ENCODE data around the gene ASXL3.

Gene ASXL3

DNA sequence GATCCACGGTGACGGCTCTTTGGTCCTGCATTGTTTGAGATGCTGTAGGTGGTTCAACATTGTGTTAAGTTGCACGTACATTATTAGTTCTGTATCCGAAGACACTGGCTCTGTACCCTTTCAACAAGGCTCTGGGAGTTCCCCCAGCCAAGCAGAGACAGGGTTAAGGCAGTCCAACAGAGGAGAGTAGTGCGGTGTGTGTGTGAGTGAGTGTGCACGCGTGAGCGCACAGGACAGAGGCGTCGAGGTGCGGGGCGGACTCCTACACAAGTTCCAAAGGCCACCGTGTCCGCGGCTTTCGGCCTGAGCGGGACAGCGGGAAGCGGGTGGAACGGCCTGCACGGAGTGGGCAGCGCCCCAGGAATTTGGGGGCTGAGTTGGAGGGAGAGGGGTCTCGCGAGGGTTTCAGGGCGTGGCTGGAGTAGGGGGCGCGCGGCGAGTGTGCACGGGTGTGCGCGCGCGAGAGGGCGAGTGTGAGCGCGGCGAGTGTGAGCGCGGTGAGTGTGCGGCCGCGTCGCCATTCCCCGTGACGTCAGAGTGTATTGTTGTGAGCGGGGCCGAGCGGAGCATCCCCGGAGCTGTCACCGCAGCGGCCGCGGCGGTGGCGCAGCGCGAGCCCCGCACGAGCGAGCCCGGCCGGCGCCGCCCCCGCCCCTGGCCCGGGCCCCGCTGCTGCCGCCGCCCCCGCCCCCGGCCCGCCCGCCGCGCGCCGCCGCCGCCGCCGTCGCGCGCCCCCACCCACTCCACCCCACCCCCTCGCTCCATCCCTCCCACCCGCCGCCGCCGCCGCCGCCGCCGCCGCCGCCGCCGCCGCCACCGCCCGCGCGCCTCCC, at the start of gene ASXL3:
TSS of gene ASXL3 (plus strand) at position 535 of the 833 bp plus-strand sequence. CDS start 413 bp downstream, outside the sequence.
- no peak for DNase-seq

DNA sequence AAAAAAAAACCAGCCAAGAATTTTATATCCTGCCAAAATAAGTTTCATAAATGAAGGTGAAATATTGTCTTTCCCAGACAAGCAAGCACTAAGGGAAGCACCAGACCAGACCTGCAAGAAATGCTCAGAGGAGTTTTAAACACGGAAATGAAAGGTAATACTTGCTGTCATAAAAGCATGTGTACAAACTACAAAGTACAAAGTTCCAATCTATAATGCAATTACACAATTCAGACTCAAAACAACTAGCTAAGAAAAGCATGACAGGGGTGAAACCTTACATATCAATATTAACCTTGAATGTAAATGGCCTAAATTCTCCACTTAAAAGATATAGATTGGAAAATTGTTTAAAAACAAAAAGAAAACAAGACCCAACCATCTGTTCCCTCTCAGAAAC, 45.0 kb upstream of the ASXL3 start:
- no peak for DNase-seq

DNA sequence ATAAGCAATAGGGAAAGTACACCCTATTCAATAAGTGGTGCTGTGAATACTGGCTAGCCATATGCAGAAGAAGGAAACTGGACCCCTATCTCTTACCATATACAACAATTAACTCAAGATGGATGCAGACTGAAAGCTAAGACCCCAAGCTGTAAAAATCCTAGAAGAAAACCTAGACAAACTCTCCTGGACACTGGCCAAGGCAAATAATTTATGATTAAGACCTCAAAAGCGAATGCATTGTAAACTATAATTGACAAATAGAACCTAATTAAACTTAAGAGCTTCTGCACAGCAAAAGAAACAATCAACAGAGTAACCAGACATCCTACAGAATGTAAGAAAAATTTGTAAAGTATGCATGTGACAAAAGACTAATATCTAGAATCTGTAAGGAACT, 41.1 kb upstream of the ASXL3 start:
- DNase-seq = no peak

DNA sequence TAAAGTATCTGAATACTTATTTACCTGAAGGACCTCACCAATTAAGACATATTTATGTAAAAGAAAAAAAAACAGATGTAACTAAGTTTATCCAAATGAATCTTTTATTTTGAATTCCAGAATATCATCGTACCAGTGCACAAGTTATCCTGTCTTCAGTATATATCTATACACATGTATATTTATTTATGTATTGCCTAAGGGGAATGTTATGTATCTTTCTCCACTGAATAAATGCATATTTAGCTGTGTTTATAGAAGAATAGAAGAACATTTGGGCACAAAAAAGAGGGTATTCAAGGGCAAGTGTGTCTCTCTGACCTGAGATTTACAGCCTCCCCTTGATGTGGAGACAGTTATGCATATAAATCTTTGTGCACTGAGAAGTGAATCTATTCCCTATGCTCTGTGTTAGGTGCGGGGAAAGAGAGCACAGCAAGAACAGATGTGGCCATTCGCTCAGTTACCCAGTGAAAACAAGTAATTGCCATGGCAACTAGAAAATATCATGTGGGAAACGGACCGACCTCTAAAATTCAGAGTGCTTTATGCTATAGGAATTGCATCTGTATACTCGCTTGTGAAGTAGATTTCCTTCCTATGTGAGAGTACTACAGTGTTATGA, 39.5 kb upstream of the ASXL3 start:
- DNase-seq = no peak

GRCh38 chr18:33540392-33540791, 37.6 kb upstream of the ASXL3 start:
- no peak for DNase-seq

DNA sequence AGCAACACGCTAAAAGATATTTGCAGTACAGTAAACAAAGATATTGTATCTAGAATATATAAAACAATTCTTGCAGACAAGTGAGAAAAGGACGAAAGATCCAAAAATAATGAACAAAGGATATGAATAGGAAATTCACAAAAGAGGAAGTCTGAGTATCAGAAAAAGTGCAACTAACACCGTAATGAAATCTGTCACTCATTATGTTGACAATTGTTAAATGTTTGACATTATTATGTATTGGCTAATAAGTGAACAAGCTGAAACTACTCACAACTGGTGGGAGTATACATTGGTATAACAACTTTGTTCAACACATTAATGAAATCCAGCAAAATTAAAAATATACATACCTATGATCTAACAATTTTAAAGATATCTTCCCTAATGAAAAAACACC, 36.7 kb upstream of the ASXL3 start:
- no peak for DNase-seq

- no peak for DNase-seq
Observed at GRCh38 chr18:33556846-33557245, 21.2 kb upstream of the ASXL3 start.

GRCh38 chr18:33557706-33558105, 20.3 kb upstream of the ASXL3 start:
- no peak for DNase-seq

- no peak for DNase-seq
Observed at GRCh38 chr18:33558529-33558928, 19.5 kb upstream of the ASXL3 start.

DNA sequence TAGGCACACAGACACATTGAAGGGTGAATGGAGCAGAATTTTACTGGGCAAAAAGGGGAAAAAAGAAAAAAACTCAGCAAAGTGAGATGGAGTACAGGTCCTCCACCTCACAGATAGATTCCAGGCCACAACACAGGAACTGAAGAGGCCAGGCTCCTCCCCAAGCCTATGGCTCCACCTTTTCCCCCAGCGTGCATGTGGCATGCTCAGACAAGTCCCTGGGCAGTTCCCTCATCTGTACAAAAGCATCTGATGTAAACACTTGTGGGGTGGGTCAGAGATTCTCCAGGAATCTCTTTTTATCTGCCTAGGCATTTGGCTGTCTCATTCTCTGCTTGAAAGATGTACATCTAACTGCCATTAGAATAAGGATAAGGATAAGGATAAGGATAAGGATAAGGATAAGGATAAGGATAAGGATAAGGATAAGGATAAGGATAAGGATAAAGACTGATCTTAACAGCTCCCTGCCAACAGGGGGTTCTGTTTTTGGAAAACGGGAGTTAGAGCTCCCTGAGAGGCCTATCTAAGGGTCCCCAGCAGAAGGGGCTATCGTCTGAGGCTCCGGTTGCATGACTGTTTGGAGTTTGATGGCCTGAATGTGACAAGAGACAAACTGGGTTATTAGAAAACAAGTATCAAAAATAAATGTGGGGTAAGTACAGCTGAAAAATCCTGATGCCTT, 17.2 kb upstream of the ASXL3 start:
- no peak for DNase-seq

GRCh38 chr18:33562741-33563140, 15.3 kb upstream of the ASXL3 start:
- no peak for DNase-seq

- no peak for DNase-seq
Observed at GRCh38 chr18:33567705-33568104, 10.3 kb upstream of the ASXL3 start.

- no peak for DNase-seq
Observed at GRCh38 chr18:33571998-33572787, 5.8 kb upstream of the ASXL3 start.

- no peak for DNase-seq
Observed at GRCh38 chr18:33573193-33573592, 4.8 kb upstream of the ASXL3 start.

DNA sequence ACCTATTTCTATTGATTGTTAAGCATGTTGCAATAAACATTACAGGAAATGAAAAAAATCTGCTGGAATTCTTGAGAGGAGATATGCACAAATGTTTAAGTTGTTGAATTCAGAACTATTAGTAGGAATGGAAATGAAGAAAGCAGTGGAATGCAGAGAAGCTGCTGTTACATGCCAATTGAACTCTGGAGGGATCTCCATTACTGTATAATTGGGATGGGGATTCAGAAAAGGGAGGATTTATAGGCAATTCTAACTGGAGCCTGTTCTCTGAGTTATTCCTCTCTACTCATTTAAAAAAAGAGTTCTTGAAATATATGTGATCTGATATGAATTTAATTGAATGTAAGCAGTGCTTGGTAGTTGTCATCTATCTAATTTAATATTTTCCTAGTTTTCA, 2.6 kb upstream of the ASXL3 start:
- DNase-seq = no peak

GRCh38 chr18:33576999-33577646, 896 bp upstream of the ASXL3 start:
- no peak for DNase-seq

DNA sequence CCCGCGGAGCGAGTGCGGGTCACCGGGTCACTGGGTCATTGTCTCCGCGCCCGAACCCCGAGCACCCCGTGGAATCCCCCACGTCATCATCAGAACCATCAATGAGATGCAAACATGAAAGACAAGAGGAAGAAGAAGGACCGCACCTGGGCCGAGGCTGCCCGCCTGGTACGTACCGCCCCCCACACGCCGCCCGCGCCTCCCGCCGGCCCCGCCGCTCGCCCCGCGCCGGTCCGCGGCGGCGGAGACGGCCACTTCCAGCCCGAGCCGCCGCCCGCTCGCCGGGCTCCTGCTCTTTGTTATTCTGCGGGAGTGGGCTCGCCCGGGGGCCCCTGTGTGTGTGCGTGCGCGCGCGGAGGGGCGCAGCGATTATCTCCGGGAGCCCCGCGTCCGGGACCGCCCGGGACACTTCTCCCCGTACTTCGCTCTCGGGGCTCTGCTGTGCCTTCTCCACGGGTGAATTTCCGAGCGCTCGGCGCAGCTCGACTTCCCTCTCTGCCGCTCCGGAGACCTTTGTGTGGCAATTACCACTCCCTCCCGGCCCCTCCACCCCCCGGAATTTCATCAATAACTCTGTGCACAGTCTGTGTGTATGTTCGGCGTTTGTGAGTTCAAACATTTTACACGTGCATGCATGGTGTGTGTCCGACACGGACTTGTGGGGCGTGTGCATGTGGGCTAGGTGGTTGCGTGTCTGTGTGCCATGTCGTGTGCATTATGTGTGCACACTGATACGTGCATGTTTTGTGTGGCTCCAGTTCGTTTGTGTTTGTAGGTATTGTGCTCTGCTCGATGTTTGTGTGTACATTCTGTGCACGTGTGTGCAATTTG, 714 bp downstream of the ASXL3 start:
- DNase-seq = no peak

GRCh38 chr18:33579349-33580215, 1.6 kb downstream of the ASXL3 start:
- DNase-seq = no peak

DNA sequence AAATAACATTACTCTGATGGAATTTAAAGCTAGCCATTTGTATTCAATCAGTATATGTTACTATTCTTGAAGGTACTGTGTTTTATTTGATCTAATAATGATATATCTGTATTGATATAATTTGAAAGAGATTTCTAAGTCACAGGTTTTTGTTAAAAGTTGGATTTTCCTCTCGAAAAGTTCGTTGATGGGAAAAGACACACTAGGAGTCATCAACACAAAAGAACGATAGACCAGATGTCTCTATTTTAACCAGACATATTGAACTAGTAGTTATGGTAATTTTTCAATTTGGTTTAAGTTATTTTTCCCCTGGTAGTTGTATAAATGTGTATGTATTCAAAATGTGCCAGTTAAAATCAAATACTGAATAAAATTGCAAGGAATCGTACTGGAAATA, 2.5 kb downstream of the ASXL3 start:
- no peak for DNase-seq

DNA sequence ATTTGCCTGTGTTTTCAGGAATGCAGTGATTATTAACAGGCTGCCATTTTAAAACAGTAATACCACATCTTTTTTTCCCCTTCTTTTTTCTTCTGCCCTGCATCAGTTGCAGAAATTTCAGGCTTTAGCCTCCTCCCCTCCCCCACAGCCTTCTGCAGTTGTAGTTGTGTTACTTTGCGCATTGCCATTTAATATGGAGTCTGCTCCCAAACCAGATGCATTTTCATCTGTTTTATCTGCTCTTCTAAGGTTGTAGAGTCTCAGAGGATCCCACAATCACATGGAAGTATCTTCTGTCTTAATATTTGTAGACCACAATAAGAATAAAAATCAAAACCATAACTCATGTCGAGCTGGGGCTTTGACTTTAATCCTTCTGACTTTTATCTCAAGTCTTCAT, 3.8 kb downstream of the ASXL3 start:
- DNase-seq = no peak

DNA sequence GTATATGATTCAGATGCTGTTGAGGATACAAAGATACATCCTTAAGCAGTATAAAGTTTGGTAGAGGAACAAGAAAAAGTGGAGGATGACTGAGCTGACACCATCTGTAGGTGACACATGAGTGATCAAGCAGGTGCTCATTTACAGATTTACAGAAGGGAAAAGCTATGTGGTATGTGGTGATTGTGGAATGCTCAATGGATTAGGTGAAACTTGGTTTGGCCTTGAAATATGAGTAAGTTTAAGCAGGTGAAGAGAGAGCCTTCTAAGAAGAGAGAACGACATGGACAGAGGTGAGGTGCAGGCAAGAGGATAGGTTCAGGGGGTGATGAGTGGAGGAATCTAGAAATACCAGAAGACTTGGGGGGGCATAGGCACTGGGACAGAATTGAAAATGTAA, 5.9 kb downstream of the ASXL3 start:
- no peak for DNase-seq

Data from activated CD4-positive, CD25-positive, alpha-beta regulatory T cell (primary cell).